Right atrium auricular region (tissue), 2 donors: ENCODE results near the gene C16orf82. TPM values are rescaled to one million over a fixed set of nuclear protein-coding genes. Genes with fewer than 3 reads are reported as not detected.

ENCODE experiments used
- DNase-seq: peaks from one replicate; pipeline ENCODE4 v3.0.0-alpha.2; 2019; ENCODE audit warnings: low spot score
- H3K27ac ChIP-seq, 2 donors: fragments of 200-600 bp; sonication (generic); 1 replicate in 1 of 2; 2 replicates in 1 of 2; pipeline ENCODE4 v1.5.1; 2016 to 2019
- H3K27me3 ChIP-seq, 2 donors: fragments of 200-600 bp; sonication (generic); one replicate each; pipeline versions ENCODE4 v1.5.1 to v1.6.0; 2017 to 2019
- H3K36me3 ChIP-seq: fragments of 200-600 bp; sonication (generic); one replicate; pipeline ENCODE4 v1.5.1; 2016
- H3K4me1 ChIP-seq, 2 donors: fragments of 200-600 bp; sonication (generic); one replicate each; pipeline versions ENCODE4 v1.5.1 to v1.6.0; 2017 to 2019
- H3K4me3 ChIP-seq, 2 donors: fragments of 200-600 bp; sonication (generic); 1 replicate in 1 of 2; 2 replicates in 1 of 2; pipeline ENCODE4 v1.5.1; 2017 to 2019; ENCODE audit warnings: mild to moderate bottlenecking in 1 of 2, moderate library complexity in 1 of 2
- H3K9me3 ChIP-seq, 2 donors: fragments of 200-600 bp; sonication (generic); one replicate each; pipeline ENCODE4 v1.5.1; 2019
- total RNA-seq, 2 donors: library from RNA; depleted of rRNA; stranded (reverse); fragments of >200 nt; gene quantifications; one replicate each; pipeline ENCODE4 v1.1.0, GENCODE V29; 2016
- TF ChIP-seq, protein P1 (sequence below), 2 donors: fragments of 200-600 bp; sonication (generic); IDR thresholded peaks; one replicate each; pipeline ENCODE4 v1.5.1; 2019; ENCODE audit warnings: antibody characterized with exemption in 2 of 2

Gene C16orf82
- total RNA-seq, 2 donors from 2014 or later, result not detected

DNA sequence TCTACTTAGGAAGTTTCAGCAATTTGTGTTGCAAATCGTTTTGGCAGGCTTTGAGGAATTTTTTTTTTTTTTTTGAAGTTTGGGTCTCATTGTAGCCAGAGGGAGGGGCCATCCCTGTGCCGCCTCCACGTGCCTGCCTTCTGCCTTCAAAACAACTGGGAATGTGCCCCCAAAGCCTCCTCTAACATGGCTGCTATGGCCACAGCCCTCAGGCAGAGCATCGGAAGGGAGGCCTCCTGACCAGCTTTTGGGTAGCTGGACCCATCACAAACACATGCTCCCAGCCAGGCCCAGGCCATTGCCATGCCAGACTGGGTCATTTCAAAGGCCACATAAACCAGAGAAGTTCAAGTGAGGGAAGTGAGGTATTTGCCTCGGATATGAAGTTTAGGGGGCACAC is 21.5 kb downstream of the C16orf82 start:
- H3K9me3 ChIP-seq, result no peaks in the 10 kb centered on the region
- H3K27me3 ChIP-seq, result no peaks in the 10 kb centered on the region
- no peak overlapping the region for H3K4me3 ChIP-seq
- DNase-seq, result no peak
- H3K4me1 ChIP-seq, result no peaks in the 10 kb centered on the region
- no peak overlapping the region for H3K27ac ChIP-seq
- H3K36me3 ChIP-seq, result no peaks in the 10 kb centered on the region
- TF ChIP-seq, protein P1, sequence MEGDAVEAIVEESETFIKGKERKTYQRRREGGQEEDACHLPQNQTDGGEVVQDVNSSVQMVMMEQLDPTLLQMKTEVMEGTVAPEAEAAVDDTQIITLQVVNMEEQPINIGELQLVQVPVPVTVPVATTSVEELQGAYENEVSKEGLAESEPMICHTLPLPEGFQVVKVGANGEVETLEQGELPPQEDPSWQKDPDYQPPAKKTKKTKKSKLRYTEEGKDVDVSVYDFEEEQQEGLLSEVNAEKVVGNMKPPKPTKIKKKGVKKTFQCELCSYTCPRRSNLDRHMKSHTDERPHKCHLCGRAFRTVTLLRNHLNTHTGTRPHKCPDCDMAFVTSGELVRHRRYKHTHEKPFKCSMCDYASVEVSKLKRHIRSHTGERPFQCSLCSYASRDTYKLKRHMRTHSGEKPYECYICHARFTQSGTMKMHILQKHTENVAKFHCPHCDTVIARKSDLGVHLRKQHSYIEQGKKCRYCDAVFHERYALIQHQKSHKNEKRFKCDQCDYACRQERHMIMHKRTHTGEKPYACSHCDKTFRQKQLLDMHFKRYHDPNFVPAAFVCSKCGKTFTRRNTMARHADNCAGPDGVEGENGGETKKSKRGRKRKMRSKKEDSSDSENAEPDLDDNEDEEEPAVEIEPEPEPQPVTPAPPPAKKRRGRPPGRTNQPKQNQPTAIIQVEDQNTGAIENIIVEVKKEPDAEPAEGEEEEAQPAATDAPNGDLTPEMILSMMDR (IDR thresholded peaks at IDR 0.05), result no peak

DNA sequence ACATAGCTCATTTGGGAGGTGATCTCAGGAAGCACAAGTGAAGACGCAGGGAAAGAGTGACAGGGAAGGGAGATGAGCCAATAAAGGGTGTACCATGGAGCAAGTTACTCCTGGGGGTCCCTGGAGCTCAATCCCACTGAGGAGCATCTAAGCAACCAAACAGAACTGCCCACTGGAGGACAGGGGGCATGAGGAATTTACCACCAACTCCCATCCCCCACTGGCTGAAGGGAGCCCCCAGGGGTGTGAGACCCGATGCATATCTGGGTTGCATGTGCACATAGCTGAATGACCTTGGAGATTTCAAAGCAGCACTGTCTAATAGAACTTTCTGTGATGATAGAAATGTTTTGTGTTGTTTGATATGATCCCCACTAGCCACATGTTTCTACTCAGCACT is 29.6 kb downstream of the C16orf82 start:
- Histone ChIP-seq H3K27ac (no peak overlapping the region), H3K36me3 (no peaks in the 10 kb centered on the region), H3K4me1 (no peaks in the 10 kb centered on the region), H3K27me3 (no peaks in the 10 kb centered on the region), H3K9me3 (peaks cover 0 to 7% of the 10 kb centered on the region in 2 donors), H3K4me3 (no peak overlapping the region)
- TF ChIP-seq, protein P1 (IDR thresholded peaks at IDR 0.05), result no peak
- DNase-seq, result peak; percentile 18

DNA sequence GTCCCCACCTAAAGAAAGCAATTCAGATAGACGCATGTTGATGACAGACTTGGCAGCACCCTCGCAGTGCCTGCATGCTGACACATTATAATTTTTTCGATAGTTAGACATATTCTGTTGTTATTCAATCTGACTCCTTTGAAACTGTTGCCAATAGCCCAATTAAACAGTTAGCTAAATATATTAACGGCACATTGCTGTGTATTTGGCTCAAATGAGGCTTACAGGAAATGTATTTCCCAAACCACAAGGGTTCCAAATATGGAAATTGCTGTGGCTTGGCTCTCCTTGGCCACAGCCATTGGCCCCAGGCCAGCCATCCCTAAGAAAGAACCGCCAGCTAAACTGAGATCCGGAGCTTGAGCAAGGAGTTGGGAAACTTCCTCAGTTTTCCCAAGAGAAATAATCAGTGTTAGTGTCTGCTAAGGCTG is 31.1 kb downstream of the C16orf82 start:
- H3K4me3 ChIP-seq, result no peak overlapping the region
- peaks cover 0 to 7% of the 10 kb centered on the region in 2 donors for H3K9me3 ChIP-seq
- H3K36me3 ChIP-seq, result no peaks in the 10 kb centered on the region
- no peaks in the 10 kb centered on the region for H3K27me3 ChIP-seq
- H3K4me1 ChIP-seq, result no peaks in the 10 kb centered on the region
- DNase-seq, result peak; percentile 76
- TF ChIP-seq, protein P1 (IDR thresholded peaks at IDR 0.05), result no peak
- peak overlapping the region in 1 of 2 donors; percentile 11 for H3K27ac ChIP-seq

DNA sequence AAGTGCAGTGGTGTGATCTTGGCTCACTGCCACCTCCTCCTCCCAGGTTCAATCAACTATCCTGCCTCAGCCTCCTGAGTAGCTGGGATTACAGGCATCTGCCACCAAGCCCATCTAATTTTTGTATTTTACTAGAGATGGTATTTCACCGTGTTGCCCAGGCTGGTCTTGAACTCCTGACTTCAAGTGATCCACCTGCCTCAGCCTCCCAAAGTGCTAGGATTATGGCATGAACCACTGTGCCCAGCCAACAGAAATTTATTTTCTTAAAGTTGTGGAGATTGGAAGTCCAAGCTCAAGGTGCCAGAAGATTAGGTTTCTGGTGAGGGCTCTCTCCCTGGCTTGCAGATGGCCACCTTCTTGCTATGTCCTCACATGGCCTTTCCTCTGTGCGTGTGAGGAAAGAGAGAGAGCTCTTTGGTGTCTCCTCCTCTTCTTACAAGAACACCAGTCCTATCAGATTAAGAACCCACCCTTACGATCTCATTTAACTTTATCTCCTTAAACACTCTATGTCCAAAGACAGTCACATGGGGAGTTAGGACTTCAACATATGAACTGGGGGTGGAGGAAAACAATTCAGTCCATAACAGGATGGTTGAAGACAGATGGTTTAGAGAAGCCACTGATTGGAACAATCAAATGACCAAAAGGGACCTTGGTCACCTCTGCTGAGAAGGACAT is 31.8 kb downstream of the C16orf82 start:
- peak overlapping the region in 1 of 2 donors; percentile 11 for H3K27ac ChIP-seq

DNA sequence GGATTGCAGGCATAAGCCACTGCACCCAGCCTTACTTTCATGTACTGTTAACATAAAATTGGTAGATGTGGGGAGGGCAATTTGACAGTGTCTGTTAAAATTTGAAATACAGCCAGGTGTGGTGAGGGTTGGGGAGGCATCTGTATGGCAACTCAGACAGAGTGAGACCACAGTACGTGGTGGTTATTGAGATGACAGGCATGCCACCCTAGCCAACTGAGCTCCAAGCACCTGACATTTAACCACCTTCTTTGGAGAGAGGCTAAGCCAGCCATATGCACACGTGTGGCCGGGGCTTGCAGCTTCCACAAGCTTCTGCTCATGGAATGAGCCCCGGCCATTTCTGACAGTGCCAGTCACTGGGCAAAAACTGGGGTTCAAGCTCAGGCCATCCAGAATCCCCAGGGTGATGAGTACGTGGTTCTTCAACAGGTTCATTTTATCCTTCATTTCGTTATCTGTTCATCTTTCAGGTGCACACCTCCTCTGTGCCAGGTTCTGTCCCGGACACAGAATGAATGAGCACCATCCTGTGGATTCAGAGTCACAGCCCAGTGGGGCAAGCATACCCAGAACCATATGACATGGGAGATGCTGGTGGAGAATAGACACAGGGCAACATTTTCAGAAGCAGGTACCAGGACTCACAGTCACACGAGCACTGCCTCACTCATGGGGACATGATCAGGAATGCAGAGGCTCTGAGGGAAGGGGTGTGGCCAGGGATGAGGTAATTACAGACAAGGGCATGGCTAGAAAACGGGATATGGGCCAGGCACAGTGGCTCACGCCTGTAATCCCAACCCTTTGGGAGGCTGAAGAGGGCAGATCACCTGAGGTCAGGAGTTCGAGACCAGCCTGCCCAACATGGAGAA is 36.2 kb downstream of the C16orf82 start:
- DNase-seq, result no peak
- H3K4me1 ChIP-seq, result no peaks in the 10 kb centered on the region
- H3K4me3 ChIP-seq, result no peak overlapping the region
- TF ChIP-seq, protein P1 (IDR thresholded peaks at IDR 0.05), result no peak
- no peak overlapping the region for H3K27ac ChIP-seq
- no peaks in the 10 kb centered on the region for H3K36me3 ChIP-seq
- H3K9me3 ChIP-seq, result no peaks in the 10 kb centered on the region
- H3K27me3 ChIP-seq, result no peaks in the 10 kb centered on the region

More for the DNA sequence above, 31.8 kb downstream of the C16orf82 start:
- peaks cover 0 to 7% of the 10 kb centered on the region in 2 donors for H3K9me3 ChIP-seq
- no peak overlapping the region for H3K4me3 ChIP-seq
- DNase-seq, result peak; percentile 53
- H3K4me1 ChIP-seq, result no peaks in the 10 kb centered on the region
- no peaks in the 10 kb centered on the region for H3K36me3 ChIP-seq
- TF ChIP-seq, protein P1 (IDR thresholded peaks at IDR 0.05), result no peak
- H3K27me3 ChIP-seq, result no peaks in the 10 kb centered on the region
